ENCODE results near the gene KCTD8.

DNA sequence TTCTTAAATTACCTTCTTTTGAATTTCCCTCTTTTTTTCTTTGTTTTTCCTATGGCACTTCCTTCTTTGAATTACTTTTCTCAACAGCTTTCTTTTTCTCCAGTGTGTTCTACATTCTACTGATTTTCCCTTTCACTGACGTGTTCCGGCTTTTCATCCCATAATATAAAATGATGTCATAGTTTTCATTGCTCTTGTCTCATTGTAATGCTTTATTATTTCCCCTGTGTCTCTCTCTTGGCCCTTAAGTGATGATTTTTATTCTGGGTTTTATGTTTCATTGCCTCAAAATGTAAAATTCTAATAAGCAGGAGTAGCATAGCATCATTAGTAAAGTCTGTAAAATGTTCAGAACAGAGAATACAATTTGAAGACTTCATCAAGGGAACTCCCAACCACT, 299.3 kb downstream of the KCTD8 start:
- TF ChIP-seq EZH2 (IDR thresholded peaks at IDR 0.05; ENCODE audit: borderline replicate concordance, low read depth, low read length, severe bottlenecking) = no peak
- TF ChIP-seq, protein P1, sequence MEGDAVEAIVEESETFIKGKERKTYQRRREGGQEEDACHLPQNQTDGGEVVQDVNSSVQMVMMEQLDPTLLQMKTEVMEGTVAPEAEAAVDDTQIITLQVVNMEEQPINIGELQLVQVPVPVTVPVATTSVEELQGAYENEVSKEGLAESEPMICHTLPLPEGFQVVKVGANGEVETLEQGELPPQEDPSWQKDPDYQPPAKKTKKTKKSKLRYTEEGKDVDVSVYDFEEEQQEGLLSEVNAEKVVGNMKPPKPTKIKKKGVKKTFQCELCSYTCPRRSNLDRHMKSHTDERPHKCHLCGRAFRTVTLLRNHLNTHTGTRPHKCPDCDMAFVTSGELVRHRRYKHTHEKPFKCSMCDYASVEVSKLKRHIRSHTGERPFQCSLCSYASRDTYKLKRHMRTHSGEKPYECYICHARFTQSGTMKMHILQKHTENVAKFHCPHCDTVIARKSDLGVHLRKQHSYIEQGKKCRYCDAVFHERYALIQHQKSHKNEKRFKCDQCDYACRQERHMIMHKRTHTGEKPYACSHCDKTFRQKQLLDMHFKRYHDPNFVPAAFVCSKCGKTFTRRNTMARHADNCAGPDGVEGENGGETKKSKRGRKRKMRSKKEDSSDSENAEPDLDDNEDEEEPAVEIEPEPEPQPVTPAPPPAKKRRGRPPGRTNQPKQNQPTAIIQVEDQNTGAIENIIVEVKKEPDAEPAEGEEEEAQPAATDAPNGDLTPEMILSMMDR (IDR thresholded peaks at IDR 0.05; ENCODE audit: extremely low read depth in 1 of 2, insufficient read depth in 1 of 2, low read depth in 1 of 2, low read length in 2 of 2) = no peak
- TF ChIP-seq POLR2A (IDR thresholded peaks at IDR 0.05; ENCODE audit: low read depth, low read length) = no peak
- TF ChIP-seq GATA2 (IDR thresholded peaks at IDR 0.05; ENCODE audit: insufficient read depth, insufficient read length, low read depth, low read length) = no peak
- TF ChIP-seq, protein P2, sequence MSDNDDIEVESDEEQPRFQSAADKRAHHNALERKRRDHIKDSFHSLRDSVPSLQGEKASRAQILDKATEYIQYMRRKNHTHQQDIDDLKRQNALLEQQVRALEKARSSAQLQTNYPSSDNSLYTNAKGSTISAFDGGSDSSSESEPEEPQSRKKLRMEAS (IDR thresholded peaks at IDR 0.05; ENCODE audit: insufficient read depth, insufficient read length) = no peak
- TF ChIP-seq FOS (IDR thresholded peaks at IDR 0.05; ENCODE audit: borderline replicate concordance, insufficient read depth, low read length) = no peak
